C4-2B (cell line): ENCODE data around the gene UBA1.

ENCODE experiments used
- ZFX ChIP-seq: fragments of 450-650 bp; IDR thresholded peaks from 2 replicates; pipeline ENCODE4 v1.6.1; 2017
- TF ChIP-seq, protein P1 (sequence below): fragments of 450-650 bp; conservative IDR thresholded peaks from 2 replicates; pipeline ENCODE4 v1.5.1; 2017; ENCODE audit warnings: mild to moderate bottlenecking

DNA sequence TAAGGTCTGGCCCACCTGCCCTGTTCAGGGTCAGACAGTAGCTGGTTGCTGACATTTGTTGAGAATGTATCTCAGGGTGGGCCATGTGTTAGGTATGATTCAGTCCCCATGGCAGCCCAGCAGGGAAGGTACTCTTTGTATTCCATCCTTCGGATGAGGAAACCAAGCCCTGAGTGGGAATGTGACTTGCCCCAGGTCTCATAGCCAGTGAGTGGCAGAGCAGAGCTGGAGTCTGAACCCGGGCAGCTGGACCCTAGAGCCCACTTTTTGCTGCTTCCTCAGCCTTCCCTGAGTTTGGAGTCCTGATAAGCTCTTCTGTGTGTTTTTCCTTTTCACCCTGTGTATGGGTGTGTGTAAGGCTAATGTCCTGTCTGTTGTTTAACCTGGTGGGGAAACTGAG, 21.6 kb upstream of the UBA1 start:
- TF ChIP-seq, protein P1, sequence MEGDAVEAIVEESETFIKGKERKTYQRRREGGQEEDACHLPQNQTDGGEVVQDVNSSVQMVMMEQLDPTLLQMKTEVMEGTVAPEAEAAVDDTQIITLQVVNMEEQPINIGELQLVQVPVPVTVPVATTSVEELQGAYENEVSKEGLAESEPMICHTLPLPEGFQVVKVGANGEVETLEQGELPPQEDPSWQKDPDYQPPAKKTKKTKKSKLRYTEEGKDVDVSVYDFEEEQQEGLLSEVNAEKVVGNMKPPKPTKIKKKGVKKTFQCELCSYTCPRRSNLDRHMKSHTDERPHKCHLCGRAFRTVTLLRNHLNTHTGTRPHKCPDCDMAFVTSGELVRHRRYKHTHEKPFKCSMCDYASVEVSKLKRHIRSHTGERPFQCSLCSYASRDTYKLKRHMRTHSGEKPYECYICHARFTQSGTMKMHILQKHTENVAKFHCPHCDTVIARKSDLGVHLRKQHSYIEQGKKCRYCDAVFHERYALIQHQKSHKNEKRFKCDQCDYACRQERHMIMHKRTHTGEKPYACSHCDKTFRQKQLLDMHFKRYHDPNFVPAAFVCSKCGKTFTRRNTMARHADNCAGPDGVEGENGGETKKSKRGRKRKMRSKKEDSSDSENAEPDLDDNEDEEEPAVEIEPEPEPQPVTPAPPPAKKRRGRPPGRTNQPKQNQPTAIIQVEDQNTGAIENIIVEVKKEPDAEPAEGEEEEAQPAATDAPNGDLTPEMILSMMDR = no peak
- no peak for TF ChIP-seq ZFX
